ENCODE data around the gene NTPCR. TPM values are rescaled to one million over a fixed set of nuclear protein-coding genes. Genes with fewer than 3 reads are reported as not detected.
"Not testable (repeated sequence)": the region's sequence is repeated elsewhere in the genome, so short reads cannot be mapped to it uniquely, and the experiment has no call there.

NTPCR gene
- polyA plus RNA-seq, 3 donors, result 56.6 to 77.1 (median 75.0) TPM

- DNase-seq (ENCODE audit: extremely low read depth in 1 of 11, low read depth in 9 of 11, low spot score in 4 of 11), result no peak
Observed at GRCh38 chr1:232921381-232921780, 29.0 kb upstream of the NTPCR start.

- DNase-seq (ENCODE audit: extremely low read depth in 1 of 11, low read depth in 9 of 11, low spot score in 4 of 11), result no peak
Observed at GRCh38 chr1:232922485-232922884, 27.9 kb upstream of the NTPCR start.

GRCh38 chr1:232923739-232924386 is 26.5 kb upstream of the NTPCR start:
- DNase-seq (ENCODE audit: extremely low read depth in 1 of 11, low read depth in 9 of 11, low spot score in 4 of 11), result no peak

- no peak for DNase-seq (ENCODE audit: extremely low read depth in 1 of 11, low read depth in 9 of 11, low spot score in 4 of 11)
Observed at GRCh38 chr1:232924874-232925273, 25.5 kb upstream of the NTPCR start.

- no peak for DNase-seq (ENCODE audit: extremely low read depth in 1 of 11, low read depth in 9 of 11, low spot score in 4 of 11)
Observed at GRCh38 chr1:232925421-232926220, 24.8 kb upstream of the NTPCR start.

- not testable (repeated sequence) for DNase-seq (ENCODE audit: extremely low read depth in 1 of 11, low read depth in 9 of 11, low spot score in 4 of 11)
Observed at GRCh38 chr1:232927166-232927565, 23.2 kb upstream of the NTPCR start.

- DNase-seq (ENCODE audit: extremely low read depth in 1 of 11, low read depth in 9 of 11, low spot score in 4 of 11), result peak in 8 of 11 donors; percentile 13 to 69 (median 45)
Observed at GRCh38 chr1:232927830-232928505, 22.4 kb upstream of the NTPCR start.

GRCh38 chr1:232932486-232933425 is 17.7 kb upstream of the NTPCR start:
- no peak for DNase-seq (ENCODE audit: extremely low read depth in 1 of 11, low read depth in 9 of 11, low spot score in 4 of 11)

GRCh38 chr1:232936941-232937340 is 13.5 kb upstream of the NTPCR start:
- DNase-seq (ENCODE audit: extremely low read depth in 1 of 11, low read depth in 9 of 11, low spot score in 4 of 11), result no peak

- DNase-seq (ENCODE audit: extremely low read depth in 1 of 11, low read depth in 9 of 11, low spot score in 4 of 11), result no peak
Observed at GRCh38 chr1:232937741-232938375, 12.6 kb upstream of the NTPCR start.

GRCh38 chr1:232938926-232939325 is 11.5 kb upstream of the NTPCR start:
- DNase-seq (ENCODE audit: extremely low read depth in 1 of 11, low read depth in 9 of 11, low spot score in 4 of 11), result no peak

GRCh38 chr1:232939748-232940147 is 10.7 kb upstream of the NTPCR start:
- DNase-seq (ENCODE audit: extremely low read depth in 1 of 11, low read depth in 9 of 11, low spot score in 4 of 11), result no peak

GRCh38 chr1:232940262-232940661 is 10.1 kb upstream of the NTPCR start:
- no peak for DNase-seq (ENCODE audit: extremely low read depth in 1 of 11, low read depth in 9 of 11, low spot score in 4 of 11)

GRCh38 chr1:232942413-232943294 is 7.8 kb upstream of the NTPCR start:
- DNase-seq (ENCODE audit: extremely low read depth in 1 of 11, low read depth in 9 of 11, low spot score in 4 of 11), result no peak

GRCh38 chr1:232943679-232944252 is 6.6 kb upstream of the NTPCR start:
- peak in 8 of 11 donors; percentile 25 to 67 (median 64) for DNase-seq (ENCODE audit: extremely low read depth in 1 of 11, low read depth in 9 of 11, low spot score in 4 of 11)

GRCh38 chr1:232944347-232944746 is 6.1 kb upstream of the NTPCR start:
- DNase-seq (ENCODE audit: extremely low read depth in 1 of 11, low read depth in 9 of 11, low spot score in 4 of 11), result no peak

GRCh38 chr1:232949636-232950196 is 695 bp upstream of the NTPCR start:
- no peak for DNase-seq (ENCODE audit: extremely low read depth in 1 of 11, low read depth in 9 of 11, low spot score in 4 of 11)
